HG03565 (cell line): ENCODE data around the gene SSX1.
"Not testable (repeated sequence)": the region's sequence is repeated elsewhere in the genome, so short reads cannot be mapped to it uniquely, and the experiment has no call there.

Source experiments
- ATAC-seq: cut with Tn5 transposase; IDR thresholded peaks from one replicate; pipeline ENCODE4 v1.9.1; 2021; ENCODE audit warnings: mild to moderate bottlenecking, moderate library complexity; ENCODE audit not compliant: unreplicated experiment

SSX1 gene

DNA sequence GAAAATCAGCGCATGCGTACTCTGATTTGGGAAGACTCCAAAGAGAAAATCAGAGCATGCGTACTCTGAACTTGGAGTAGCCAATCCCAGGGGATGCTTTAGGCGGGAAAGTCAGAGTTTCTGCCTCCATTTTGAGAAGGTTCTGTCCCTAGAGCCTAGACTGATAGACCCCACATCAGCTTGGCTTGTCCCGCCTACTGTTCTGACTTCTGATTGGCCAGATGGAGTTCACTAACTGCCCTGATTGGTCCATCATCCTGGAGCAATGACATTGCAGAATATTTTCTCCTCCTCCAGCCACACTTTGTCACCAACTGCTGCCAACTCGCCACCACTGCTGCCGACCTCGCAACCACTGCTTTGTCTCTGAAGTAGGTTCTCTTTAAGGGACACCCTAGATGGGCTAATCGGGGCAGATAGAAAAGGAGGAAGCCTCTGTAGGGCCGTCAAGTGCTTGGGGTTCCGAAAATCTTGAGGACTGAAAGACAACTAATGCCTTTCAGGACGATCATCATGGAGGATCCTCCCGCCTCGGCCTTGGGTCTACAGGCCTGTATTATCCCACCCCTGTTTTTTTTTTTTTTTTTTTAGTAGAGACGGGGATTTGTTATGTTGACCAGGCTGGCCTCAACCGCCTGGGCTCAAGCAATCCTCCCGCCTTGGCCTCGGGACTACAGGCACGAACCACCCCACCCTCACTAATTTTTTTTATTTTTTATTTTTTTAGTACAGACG, at the start of gene SSX1:
Gene SSX1, plus strand, starts transcription at position 331 of the 735 bp plus-strand sequence. CDS start 1,850 bp downstream, outside the sequence.
- ATAC-seq = not testable (repeated sequence)

- not testable (repeated sequence) for ATAC-seq
Observed at GRCh38 chrX:48214341-48214740, 40.9 kb upstream of the SSX1 start.

DNA sequence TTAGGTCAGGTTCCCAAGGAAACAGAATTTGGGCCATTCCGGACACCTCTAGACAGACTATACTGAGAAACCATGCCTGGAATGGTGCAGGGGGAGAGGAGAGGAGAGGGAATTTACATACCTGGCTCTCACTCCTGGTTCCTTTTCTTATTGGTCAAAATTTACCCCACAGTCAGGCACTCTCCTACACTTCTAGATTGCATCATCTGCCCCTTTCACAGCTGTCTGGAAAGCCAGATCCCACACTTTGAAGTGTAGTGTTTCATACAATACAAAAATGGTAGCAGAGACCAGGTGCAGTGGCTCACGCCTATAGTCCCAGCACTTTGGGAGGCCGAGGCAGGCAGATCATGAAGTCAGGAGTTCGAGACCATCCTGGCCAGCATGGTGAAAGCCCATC, 31.0 kb upstream of the SSX1 start:
- ATAC-seq = not testable (repeated sequence)

DNA sequence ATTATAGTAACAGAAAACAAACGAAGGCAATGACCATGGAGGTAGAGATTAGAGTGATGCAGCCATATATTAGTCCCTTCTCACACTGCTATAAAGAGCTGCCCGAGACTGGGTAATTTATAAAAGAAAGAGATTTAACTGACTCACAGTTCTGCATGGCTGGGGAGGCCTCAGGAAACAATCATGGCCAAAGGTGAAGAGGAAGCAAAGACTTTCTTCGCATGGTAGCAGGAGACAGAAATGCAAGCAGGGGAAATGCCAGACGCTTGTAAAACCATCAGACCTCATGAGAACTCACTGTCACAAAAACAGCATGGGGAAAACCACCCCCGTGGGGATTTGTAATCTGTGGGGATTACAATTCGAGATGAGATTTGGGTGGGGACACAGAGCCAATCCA, 2.2 kb upstream of the SSX1 start:
- ATAC-seq = not testable (repeated sequence)

DNA sequence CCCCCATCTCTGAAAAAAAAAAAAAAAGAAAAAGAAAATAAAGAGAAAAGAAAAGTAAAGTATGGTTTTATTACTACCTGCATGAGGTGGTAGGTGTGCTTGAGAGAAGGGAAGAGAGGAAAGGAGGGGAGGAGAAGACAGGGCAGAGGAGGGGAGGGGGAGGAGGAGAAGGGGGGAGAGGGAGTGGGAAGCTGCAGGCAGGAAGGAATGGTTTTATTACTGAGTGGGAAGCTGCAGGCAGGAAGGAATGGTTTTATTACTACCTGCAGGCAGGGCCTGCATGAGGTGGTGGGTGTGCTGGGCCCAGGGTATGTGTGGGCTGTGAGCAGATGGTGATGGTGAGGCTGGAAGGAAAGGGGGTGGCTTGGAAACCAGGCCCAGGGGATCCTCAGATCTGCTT, 19.2 kb downstream of the SSX1 start:
- ATAC-seq = not testable (repeated sequence)

DNA sequence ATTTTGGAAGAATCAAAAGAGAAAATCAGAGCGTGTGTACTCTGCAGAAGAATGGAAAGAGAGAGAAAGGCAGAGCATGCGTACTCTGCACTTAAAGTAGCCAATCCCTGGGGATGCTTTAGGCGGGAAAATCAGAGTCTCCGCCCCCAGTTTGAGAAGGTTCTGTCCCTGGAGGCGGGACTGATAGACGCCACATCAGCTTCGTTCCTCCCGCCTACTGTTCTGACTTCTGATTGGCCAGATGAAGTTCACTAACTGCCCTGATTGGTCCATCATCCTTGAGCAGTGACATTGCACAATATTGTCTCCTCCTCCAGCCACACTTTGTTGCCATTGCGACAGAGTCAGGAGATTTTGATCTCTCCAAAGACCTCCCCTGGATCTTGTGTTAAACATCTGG, 23.8 kb downstream of the SSX1 start:
- ATAC-seq = no peak

DNA sequence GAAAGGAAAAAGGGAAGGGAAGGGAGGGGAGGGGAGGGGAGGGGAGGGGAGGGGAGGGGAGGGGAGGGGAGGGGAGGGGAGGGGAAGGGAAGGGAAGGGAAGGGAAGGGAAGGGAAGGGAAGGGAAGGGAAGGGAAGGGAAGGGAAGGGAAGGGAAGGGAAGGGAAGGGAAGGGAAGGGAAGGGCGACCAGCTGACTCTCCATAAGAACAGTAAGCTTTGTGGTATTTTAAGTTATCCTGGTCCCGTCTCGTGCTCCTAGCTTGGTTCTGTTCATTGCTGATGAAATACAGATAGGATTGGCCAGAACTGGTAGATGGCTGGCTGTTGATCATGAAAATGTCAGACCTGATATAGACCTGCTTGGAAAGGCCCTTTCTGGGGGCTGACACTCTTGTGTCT, 25.5 kb downstream of the SSX1 start:
- ATAC-seq = not testable (repeated sequence)

- ATAC-seq = no peak
Observed at GRCh38 chrX:48306175-48306574, 51.0 kb downstream of the SSX1 start.

DNA sequence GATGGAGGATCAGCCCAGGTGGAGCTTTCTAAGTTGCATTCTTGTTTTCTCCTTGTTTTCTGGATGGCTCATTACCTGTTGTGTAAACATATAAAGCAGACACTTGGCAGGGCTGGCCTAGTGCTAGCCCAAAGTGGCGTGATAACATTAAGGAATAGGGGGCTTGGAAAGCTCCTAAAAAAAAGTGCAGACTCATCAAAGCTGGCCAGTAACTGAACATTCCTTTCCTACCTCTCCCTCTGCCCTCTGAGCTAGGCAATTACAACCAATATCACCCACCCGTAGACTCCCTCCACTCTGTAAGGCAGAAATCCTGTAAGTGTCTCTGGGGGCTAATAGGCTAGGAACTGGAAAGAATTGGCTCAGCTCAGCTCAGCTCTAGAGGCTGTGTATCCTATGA, 58.8 kb downstream of the SSX1 start:
- ATAC-seq = not testable (repeated sequence)
